HK-2 (cell line): ENCODE measurements around the gene TSPYL1.
A peak's percentile ranks its signal among the peaks of the same experiment; 100 is the strongest.
"Not testable (repeated sequence)": the region's sequence is repeated elsewhere in the genome, so short reads cannot be mapped to it uniquely, and the experiment has no call there.

ENCODE experiments used
- DNase-seq: peaks from one replicate; pipeline ENCODE4 v3.0.0-alpha.2; 2018; ENCODE audit not compliant: unreplicated experiment

The TSPYL1 gene

GRCh38 chr6:116298273-116298672 lies 18.5 kb upstream of the TSPYL1 start:
- no peak for DNase-seq

DNA sequence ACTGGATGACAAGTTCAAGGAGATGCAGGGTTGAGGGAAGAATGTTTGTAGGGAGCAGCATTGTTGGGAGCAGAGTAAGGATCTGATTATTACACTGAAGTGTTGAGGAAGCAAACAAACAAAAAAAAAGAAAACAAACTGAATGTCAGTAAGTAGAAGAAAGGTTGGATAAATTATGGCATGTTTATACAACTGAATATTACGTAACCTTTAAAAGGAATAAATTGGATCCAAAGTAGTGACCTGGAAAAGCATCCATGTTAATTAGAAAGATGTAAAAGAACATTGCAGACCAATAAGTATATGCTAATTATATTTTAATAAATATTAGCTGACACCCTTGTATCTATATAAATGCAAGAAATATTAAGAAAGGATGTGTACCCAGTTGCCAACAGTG lies 12.8 kb upstream of the TSPYL1 start:
- DNase-seq = no peak

- no peak for DNase-seq
Observed at GRCh38 chr6:116291701-116292396, 12.1 kb upstream of the TSPYL1 start.

- no peak for DNase-seq
Observed at GRCh38 chr6:116290799-116291198, 11.1 kb upstream of the TSPYL1 start.

DNA sequence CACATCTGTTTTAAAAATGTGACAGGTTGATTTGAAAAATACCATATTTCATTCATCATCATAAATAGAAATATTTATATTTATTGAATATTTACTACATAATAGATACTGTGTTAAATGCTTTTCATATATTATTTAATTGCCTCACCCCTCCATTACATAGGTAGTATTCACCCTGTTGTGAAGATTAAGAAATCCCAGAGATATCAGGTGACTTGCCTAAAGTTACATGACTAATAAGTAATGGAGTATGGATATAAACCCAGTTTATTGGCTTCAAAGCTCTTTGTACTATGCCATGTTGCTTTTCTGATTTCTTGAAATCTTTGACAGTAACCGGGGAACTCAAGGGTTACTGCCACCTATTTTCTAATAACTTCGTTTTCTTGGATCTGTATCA lies 10.1 kb upstream of the TSPYL1 start:
- DNase-seq = no peak

GRCh38 chr6:116287689-116288282 lies 8.1 kb upstream of the TSPYL1 start:
- no peak for DNase-seq

GRCh38 chr6:116286773-116287358 lies 7.1 kb upstream of the TSPYL1 start:
- no peak for DNase-seq

DNA sequence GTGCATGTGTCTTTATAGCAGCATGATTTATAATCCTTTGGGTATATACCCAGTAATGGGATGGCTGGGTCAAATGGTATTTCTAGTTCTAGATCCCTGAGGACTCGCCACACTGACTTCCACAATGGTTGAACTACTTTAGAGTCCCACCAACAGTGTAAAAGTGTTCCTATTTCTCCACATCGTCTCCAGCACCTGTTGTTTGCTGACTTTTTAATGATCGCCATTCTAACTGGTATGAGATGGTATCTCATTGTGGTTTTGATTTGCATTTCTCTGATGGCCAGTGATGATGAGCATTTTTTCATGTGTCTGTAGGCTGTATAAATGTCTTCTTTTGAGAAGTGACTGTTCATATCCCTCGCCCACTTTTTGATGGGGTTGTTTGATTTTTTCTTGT lies 5.3 kb upstream of the TSPYL1 start:
- not testable (repeated sequence) for DNase-seq

- no peak for DNase-seq
Observed at GRCh38 chr6:116283191-116283590, 3.5 kb upstream of the TSPYL1 start.

DNA sequence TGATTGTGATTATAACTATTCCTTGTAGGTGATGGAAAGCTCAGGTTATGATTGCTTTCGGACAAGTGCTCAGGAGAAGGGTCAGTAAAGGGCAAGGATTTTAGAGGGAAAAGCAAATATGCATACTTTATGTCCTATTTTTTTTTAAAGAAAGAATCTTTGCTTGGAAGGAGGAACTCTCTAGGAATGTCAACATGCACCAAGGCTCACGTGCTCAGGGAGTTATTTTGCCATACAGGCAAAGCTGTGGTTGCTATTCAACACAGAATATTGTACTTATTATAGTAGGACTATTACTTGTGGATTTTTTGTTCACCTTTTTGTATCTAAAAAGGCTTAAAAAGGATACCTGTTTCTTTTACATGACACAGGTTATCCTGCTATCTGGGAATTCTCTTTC lies 3.0 kb upstream of the TSPYL1 start:
- no peak for DNase-seq

- DNase-seq = no peak
Observed at GRCh38 chr6:116280933-116281316, 1.2 kb upstream of the TSPYL1 start.

DNA sequence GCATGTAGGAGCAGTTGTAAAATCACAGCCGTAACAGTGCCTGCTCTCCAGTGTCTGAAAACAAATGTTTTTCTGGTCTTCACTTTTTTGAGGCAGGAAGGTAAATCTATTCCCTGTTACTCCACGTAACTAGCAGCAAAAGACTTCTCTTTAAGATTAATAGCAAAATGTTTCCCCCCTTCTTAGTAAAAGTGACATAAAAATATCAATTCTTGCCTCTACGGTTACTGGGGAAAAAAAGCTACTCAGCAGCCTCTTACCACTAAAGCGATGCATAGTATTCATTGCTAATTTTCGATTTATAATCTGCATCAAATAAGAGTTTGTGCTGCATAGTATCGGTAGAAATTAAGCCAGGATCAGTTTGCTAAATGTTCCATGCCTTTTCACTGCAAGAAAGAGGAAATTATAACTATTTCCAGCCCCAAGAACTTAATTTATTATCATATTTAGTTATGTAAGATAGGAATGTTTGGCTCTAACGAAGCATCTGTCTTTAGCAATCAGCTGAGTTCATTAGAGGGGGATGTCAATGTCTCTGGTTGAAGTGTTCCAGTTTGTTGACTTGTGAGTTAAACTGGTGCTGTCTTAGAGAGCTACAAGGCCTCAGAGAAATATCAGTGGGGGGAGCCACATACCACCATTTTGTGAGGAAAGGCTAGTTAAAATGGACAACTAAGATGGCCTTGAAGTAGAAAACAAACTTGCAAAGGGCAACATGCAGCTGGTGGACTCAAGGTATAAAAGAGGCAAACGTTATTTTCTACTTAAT lies 617 bp upstream of the TSPYL1 start:
- DNase-seq = peak; percentile 13

- DNase-seq = no peak
Observed at GRCh38 chr6:116278854-116279231, 887 bp downstream of the TSPYL1 start.

- no peak for DNase-seq
Observed at GRCh38 chr6:116278481-116278829, 1.3 kb downstream of the TSPYL1 start.

DNA sequence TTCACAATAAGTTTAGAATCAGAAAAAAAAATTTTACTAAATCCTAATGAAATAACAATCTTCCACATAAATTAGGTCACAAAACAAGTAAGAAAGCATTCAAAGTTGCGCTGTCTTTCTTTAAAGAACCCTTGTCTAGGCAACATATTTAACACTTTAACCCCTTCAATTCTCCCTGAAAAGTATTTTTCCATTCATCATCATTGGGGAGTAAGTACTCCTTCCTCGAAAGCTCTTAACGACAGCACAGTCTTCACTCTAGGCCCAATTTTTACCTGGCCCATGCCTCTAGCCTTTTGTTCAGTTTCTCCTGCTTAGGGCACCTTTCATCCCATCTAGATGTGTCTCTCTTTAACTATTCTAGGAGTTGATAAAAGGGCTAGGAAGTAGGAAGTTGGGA lies 2.6 kb downstream of the TSPYL1 start:
- DNase-seq = no peak

DNA sequence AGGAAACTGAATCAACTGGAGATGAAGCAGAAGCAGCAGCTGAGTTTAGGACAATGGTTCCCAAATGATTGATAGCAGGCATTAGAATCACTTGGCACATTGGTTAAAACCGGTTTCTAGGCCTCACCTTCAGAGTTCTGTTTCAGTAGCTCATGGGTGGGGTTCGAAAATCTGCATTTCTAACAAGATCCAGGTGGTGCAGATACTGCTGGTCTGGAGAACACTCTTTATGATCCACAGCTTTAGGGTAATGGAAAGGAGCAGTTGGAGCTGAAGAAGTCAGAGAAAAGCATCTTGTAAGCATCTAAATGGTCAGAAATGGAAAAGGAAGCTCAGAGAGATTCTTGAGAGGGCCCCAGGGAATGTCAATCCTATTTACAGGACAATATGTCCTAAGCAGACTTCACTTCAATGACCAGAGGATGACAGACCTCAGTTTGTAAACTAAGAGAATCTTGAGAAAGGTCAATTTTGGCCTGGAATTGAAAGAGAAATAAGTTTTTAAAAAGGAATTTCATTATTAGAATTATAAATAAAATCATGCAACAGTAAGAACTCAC lies 8.5 kb downstream of the TSPYL1 start:
- no peak for DNase-seq

DNA sequence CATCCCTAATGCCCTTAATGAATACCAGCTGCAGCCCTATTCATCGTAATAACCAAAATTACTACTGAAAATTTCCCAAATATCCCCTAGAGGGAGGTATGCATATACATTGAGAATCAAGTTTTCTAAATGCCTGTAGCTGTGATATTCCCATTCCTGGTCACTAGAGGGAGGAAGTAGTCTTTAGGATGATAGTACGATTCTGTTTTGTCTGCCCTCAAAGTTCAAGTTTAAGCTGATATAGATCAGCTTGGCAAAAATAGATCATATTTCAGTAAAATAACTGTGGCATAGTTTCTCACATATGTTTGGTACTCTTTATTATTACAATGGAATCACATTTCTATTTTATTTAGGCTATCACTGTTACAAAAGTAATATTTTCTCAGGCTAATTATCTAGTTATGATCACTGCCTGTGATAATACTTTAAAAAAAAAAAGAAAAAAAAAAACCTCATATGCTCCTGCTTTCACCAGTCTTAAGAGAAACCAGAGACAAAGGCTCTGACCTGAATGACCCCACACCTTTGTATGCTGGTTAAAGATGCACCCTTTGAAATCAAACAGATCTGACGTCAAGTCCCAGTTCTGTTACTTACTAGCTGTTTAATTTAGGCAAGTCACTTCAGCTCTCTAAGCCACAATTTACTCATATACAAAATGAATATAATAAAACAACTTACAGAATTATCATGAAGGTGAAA lies 11.0 kb downstream of the TSPYL1 start:
- DNase-seq = no peak

DNA sequence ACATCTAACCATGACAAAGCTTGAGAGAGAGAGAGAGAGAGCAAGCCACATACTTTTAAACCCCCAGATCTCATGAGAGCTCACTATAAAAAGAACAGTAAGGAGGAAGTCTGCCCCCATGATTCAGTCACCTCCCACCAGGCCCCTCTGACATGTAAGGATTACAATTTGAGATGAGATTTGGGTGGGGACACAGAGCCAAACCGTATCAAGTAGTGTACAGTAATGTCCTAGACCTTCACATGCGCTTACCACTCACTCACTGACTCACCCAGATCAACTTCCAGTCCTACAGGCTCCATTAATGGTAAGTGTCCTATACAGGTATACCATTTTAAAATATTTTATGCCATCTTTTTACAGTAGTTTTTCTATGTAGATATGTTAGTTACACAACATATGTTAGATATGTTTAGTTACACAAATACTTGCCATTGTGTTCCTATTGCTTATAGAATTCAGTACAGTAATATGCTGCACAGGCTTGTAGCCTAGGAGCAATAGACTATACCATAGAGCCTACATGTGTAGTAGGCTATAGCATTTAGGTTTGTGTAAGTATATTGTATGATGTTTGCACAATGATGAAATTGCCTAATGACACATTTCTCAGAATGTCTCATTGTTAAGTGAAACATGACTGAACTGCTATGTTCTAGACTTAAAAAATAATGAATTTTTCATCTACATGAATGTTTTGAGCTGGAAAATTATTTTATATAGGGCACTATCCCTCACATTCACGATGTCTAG lies 11.7 kb downstream of the TSPYL1 start:
- no peak for DNase-seq

DNA sequence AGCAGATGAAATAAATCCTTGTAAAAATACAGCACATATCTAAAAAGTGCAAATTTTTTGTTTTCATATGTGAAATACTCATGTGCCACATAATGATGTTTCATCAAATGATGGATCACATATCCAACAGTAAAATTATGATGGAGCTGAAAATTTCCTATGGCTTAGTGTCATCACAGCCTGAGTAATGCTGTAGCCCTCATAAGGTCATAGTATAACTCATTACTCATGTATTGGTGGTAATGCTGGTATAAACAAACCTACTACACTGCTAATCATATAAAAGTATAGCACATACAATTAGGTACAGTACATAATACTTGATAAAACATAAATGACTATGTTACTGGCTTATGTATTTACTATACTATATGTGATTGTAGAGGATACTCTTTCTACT lies 12.9 kb downstream of the TSPYL1 start:
- no peak for DNase-seq

GRCh38 chr6:116265041-116265829 lies 14.5 kb downstream of the TSPYL1 start:
- peak; percentile 23 for DNase-seq
